Measurements from ENCODE around the gene RCBTB1. TPM values are rescaled to one million over a fixed set of nuclear protein-coding genes. Genes with fewer than 3 reads are reported as not detected.

Gene RCBTB1
- total RNA-seq, 1 experiment from 2014 or later = 26.1 TPM

GRCh38 chr13:49563516-49563915 is 21.8 kb downstream of the RCBTB1 start:
- no peaks in the 10 kb centered on the region for H3K9me3 ChIP-seq (ENCODE audit: control insufficient read depth, low read depth, low read length)
- no peak overlapping the region for H3K4ac ChIP-seq (ENCODE audit: low read depth, low read length)
- WGBS (ENCODE audit: extremely low coverage, insufficient read length, low lambda C conversion rate) = no CpG with 5 or more reads among the region's 5 CpGs
- no peak overlapping the region for H2BK120ac ChIP-seq (ENCODE audit: low read depth, low read length, poor library complexity, severe bottlenecking)
- no peak overlapping the region for H4K5ac ChIP-seq (ENCODE audit: insufficient read length, low read depth, low read length)
- no peak overlapping the region for H2BK20ac ChIP-seq (ENCODE audit: low read depth, low read length, poor library complexity, severe bottlenecking)
- Mint-ChIP-seq H3K27me3 (ENCODE audit: low read depth) (no peaks in the 10 kb centered on the region), H3K4me3 (no peak overlapping the region), H3K36me3 (ENCODE audit: insufficient read depth in 1 of 3, low read depth in 3 of 3) (peaks cover 37 to 64% (median 61%) of the 10 kb centered on the region in 3 experiments), H3K4me1 (peaks cover 0 to 3% of the 10 kb centered on the region in 2 experiments; a peak in 1 of 4 replicates), H3K27ac (no peak overlapping the region), H3K9me3 (peaks cover 0 to 8% of the 10 kb centered on the region in 2 experiments; a peak in 2 of 5 replicates)
- H3K79me2 ChIP-seq (ENCODE audit: insufficient read depth, low read length) = no peaks in the 10 kb centered on the region
- no peak overlapping the region for H3K56ac ChIP-seq (ENCODE audit: insufficient read length, low read depth, low read length)
- no peak overlapping the region for H2BK12ac ChIP-seq (ENCODE audit: insufficient read length, low read depth, low read length)
- no peak overlapping the region for H3K23ac ChIP-seq (ENCODE audit: insufficient read length, low read depth, low read length)
- no peak overlapping the region for H4K8ac ChIP-seq (replicated peaks; ENCODE audit: insufficient read length, low read depth, low read length)
- no peaks in the 10 kb centered on the region for H3K27me3 ChIP-seq (ENCODE audit: insufficient read depth, low read length)
- no peak for TF ChIP-seq CTCF (conservative IDR thresholded peaks at IDR 0.05)
- H4K91ac ChIP-seq (ENCODE audit: insufficient read length, low read depth, low read length) = no peak overlapping the region
- H3K14ac ChIP-seq (ENCODE audit: insufficient read depth, low read length) = no peak overlapping the region
- H3K9ac ChIP-seq (ENCODE audit: extremely low read depth, insufficient read length, low read length) = no peak overlapping the region
- DNase-seq = no peak
- H2AK5ac ChIP-seq (ENCODE audit: insufficient read length, low read length) = no peak overlapping the region
- no peak overlapping the region for H3K4me2 ChIP-seq (ENCODE audit: insufficient read depth, insufficient read length, low read length)
- H2AFZ ChIP-seq (ENCODE audit: low read length) = no peak overlapping the region
- no peaks in the 10 kb centered on the region for H4K20me1 ChIP-seq (ENCODE audit: control insufficient read depth, insufficient read depth, insufficient read length)
- H3K23me2 ChIP-seq (ENCODE audit: insufficient read length, low read depth, low read length, poor library complexity, severe bottlenecking) = no peaks in the 10 kb centered on the region
- no peak overlapping the region for H3T11ph ChIP-seq (ENCODE audit: low read length)
- no peak overlapping the region for H3K18ac ChIP-seq (ENCODE audit: insufficient read length, low read depth, low read length)
- no peak overlapping the region for H2BK15ac ChIP-seq (ENCODE audit: low read depth, low read length)
- no peaks in the 10 kb centered on the region for H3K79me1 ChIP-seq (ENCODE audit: insufficient read depth, low read depth, low read length, poor library complexity, severe bottlenecking)
- H2BK5ac ChIP-seq (ENCODE audit: insufficient read length, low read length) = no peak overlapping the region
- H3K4me1 ChIP-seq (ENCODE audit: insufficient read depth, low read length) = no peaks in the 10 kb centered on the region
- H3K27ac ChIP-seq (ENCODE audit: insufficient read length, low read depth, low read length) = no peak overlapping the region

All from H9 (cell line).